GM18511 (cell line): ENCODE measurements around the gene KRTAP4-16.
"Not testable (repeated sequence)": the region's sequence is repeated elsewhere in the genome, so short reads cannot be mapped to it uniquely, and the experiment has no call there.

Experiments used
- ATAC-seq: cut with Tn5 transposase; IDR thresholded peaks from one replicate; pipeline ENCODE4 v1.9.1; 2021; ENCODE audit warnings: mild to moderate bottlenecking, moderate library complexity; ENCODE audit not compliant: unreplicated experiment

KRTAP4-16 gene

GRCh38 chr17:41119696-41120690, 18.0 kb upstream of the KRTAP4-16 start:
- ATAC-seq = not testable (repeated sequence)

DNA sequence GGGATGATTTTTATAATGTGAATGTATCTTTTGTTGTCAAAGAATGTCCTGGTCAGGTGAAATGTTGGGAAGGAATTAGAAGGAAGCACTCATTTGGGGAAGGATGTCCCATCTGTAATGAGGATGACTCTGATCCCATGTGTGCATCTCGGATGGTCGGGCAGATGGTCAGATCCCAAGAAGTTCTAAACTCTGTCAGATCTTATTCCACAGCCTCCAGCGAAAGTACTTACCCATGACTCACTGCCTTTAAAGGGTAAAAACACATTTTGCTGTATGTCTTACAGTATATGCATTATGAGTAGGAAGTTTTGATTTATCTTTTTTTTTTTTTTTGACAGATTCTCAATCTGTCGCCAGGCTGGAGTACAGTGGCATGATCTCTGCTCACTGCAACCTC, 16.7 kb upstream of the KRTAP4-16 start:
- no peak for ATAC-seq

- ATAC-seq = not testable (repeated sequence)
These were observed 15.9 kb upstream of the KRTAP4-16 start, which contains the start of gene KRTAP4-11 for GRCh38 chr17:41117846-41118386. Gene KRTAP4-11, minus strand, starts transcription at chr17:41118373. Its CDS starts 58 bp downstream, at chr17:41118315.

DNA sequence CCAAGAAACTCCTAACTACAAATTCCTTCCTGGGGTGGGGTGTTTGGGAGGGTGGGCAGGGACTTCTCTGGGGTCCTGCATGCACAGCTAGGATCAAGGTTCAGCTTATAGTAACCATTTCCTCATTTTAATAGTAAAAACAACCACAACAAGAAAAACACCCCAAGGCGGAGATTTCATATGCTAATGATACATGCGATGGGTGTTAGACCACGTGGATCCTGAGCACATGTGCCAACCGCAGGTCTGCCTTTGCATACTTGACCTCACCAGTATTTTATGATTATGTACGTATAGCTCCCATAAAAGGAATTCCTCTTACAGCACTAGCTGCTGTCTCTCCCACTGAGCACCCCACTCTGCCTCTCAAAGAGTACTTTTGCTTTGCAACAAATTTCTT, 14.3 kb upstream of the KRTAP4-16 start:
- no peak for ATAC-seq

- ATAC-seq = no peak
These were observed 9.3 kb upstream of the KRTAP4-16 start for GRCh38 chr17:41111151-41111885.

DNA sequence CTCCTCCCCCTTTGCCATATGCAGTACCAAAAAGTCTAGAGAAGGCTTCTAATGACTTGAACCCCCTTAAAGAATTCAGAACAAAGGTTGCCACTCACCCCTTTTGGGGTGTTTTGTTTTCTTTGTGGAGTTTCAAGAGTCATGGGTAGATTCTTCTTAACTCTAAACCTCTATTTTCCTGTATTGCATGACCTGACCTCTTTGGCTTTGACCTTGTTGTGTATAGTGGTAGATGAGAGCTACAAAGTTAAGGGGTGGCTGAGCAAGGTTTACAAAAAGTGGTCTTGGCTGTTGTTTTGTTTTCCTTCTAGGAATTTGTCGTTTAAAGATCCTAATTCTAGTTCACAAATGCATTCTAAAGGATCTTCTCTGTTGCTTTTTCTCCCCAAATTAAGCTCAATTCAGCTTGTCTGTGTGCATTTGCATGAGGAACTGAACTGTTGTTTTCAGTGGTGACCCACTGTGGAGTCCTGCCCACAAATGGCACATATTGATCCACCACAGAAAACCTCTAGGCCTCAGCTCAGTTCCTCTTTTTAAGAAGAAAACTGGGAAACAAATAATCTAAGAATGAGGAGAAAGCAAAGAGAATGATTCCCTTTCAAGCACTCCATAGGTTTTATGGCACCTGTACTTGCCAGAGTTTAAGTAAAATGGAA, 6.8 kb upstream of the KRTAP4-16 start:
- ATAC-seq = not testable (repeated sequence)

DNA sequence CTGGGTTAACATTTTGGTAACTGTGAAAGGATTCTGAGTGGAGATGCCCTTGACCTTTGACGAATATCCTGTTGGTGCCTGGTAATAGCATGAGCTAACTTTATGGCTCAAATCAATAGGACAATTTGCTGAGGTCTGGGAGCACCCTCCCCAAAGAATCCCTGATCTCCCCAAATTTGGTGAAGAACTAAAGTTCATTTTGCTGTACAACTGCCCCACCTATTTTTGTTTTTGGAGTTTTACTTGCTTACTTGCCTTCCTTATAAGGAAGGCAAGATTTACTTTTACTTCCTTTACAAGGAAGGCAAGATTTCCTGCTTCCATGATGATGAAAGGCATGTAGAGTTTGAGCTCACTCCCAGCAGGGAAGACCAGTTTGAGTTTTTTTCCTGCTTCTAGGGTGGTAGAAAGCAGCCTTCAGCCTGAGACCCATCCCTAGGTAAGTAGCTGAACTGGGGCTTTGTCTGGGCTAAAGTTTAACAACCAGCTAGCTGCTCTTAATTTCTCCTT, 6.0 kb upstream of the KRTAP4-16 start:
- ATAC-seq = no peak

GRCh38 chr17:41105347-41105746, 3.3 kb upstream of the KRTAP4-16 start, which contains the start of gene KRTAP4-9:
Gene KRTAP4-9, plus strand, starts transcription at chr17:41105389. Its CDS starts 0 bp downstream, at chr17:41105389.
- ATAC-seq = not testable (repeated sequence)

DNA sequence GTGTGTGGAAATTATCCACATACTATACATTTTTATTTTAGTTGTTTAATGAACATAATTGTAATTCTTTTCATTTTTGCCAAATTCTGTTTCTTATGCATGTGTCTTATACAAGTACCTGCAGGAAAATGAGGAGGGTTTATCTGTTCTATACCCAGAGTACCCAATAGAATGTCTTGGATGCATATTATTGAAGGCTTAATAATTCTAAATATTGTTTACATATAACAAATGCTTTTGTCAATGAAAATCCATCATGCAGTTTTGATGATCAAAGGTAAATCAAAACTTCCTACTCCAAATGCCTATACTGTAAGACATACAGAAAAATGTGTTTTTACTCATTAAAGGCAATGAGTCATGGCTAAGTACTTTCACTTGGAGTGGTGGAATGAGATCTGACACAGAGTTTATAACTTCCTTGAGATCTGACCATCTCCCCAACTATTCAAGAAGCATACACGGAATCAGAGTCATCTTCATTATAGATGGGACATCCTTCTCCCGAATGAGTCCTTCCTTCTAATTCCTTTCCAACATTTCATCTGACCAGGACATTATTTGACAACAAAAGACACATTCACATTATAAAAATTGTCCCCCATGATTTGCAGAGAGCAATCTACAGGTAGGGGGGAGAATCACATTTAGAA, 2.5 kb upstream of the KRTAP4-16 start:
- not testable (repeated sequence) for ATAC-seq

GRCh38 chr17:41103896-41104295, 1.9 kb upstream of the KRTAP4-16 start:
- ATAC-seq = no peak

- ATAC-seq = not testable (repeated sequence)
These were observed 2.1 kb downstream of the KRTAP4-16 start for GRCh38 chr17:41099682-41100480.

DNA sequence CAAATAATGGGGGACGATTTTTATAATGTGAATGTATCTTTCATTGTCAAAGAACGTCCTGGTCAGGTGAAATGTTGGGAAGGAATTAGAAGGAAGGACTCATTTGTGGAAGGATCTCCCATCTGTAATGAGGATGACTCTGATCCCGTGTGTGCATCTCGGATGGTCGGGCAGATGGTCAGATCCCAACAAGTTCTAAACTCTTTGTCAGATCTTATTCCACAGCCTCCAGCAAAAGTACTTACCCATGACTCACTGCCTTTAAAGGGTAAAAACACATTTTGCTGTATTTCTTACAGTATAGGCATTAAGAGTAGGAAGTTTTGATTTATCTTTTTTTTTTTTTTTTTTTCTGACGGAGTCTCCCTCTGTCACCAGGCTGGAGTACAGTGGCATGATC, 3.5 kb downstream of the KRTAP4-16 start:
- ATAC-seq = no peak

- ATAC-seq = no peak
These were observed 4.0 kb downstream of the KRTAP4-16 start, which contains the start of gene KRTAP4-8 for GRCh38 chr17:41098042-41098441. Gene KRTAP4-8, minus strand, starts transcription at chr17:41098142. Its CDS starts 58 bp downstream, at chr17:41098084.

- no peak for ATAC-seq
These were observed 6.0 kb downstream of the KRTAP4-16 start for GRCh38 chr17:41096055-41096454.

GRCh38 chr17:41088760-41089352, 13.2 kb downstream of the KRTAP4-16 start:
- ATAC-seq = not testable (repeated sequence)

DNA sequence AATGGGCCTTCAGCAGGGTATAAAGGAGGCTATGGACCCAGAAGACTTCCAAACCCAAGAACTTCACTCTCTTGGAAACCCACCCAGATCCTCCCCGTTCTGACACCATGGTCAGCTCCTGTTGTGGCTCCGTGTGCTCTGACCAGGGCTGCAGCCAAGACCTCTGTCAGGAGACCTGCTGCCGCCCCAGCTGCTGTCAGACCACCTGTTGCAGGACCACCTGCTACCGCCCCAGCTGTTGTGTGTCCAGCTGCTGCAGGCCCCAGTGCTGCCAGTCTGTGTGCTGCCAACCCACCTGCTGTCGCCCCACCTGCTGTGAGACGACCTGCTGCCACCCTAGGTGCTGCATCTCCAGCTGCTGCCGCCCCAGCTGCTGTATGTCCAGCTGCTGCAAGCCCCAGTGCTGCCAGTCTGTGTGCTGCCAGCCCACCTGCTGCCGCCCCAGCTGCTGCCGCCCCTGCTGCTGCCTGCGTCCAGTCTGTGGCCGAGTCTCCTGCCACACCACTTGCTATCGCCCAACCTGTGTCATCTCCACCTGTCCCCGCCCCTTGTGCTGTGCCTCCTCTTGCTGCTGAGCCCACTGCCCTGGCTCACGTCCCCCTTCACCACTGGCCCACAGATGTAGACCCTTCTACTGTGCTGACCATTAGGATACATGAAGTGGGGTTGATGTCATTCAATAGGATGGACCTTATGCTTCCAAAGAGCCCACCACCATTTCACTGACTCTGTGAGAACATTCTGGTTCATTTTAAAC, 17.7 kb downstream of the KRTAP4-16 start, which contains the start of gene KRTAP4-7:
Gene KRTAP4-7 (plus strand): TSS at position 51 of the 757 bp plus-strand sequence. CDS start 57 bp downstream, at position 108.
- not testable (repeated sequence) for ATAC-seq

GRCh38 chr17:41083427-41083826, 18.6 kb downstream of the KRTAP4-16 start:
- ATAC-seq = not testable (repeated sequence)

DNA sequence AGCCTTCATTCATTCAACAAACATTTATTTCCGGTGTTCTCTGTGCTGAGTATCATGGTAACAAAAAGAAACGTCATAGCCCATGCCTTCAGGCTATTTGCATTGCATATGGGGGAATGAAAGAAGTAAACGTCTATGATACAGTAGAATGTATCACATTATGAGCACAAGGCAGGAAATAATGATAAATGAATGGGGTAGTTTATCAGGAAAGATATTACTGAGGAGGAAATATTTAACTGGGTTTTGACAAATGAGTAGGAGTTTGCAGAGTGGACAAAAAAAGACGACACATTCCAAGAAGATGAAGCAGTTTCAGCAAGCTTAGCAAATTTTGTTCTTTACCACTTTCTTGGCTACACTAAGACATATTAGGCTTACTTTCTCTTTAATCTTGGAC, 19.4 kb downstream of the KRTAP4-16 start:
- ATAC-seq = no peak
